ENCODE results near the gene LUC7L2.

DNA sequence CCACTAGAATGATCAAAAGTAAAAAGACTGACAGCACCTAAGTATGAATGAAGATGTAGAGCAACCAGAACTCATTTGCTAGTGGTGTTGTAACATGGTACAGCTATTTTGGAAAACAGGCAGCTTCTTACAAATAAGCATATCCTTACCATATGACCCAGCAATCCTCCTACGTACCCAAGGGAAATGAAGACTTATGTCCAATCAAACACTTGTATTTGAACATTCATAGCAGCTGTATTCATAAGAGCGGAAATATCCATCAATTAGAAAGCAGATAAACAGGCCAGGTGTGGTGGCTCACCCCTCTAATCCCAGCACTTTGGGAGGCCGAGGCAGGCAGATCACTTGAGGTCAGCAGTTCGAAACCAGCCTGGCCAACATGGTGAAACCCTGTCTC lies 70.7 kb downstream of the LUC7L2 start:
- TF ChIP-seq, protein P1, sequence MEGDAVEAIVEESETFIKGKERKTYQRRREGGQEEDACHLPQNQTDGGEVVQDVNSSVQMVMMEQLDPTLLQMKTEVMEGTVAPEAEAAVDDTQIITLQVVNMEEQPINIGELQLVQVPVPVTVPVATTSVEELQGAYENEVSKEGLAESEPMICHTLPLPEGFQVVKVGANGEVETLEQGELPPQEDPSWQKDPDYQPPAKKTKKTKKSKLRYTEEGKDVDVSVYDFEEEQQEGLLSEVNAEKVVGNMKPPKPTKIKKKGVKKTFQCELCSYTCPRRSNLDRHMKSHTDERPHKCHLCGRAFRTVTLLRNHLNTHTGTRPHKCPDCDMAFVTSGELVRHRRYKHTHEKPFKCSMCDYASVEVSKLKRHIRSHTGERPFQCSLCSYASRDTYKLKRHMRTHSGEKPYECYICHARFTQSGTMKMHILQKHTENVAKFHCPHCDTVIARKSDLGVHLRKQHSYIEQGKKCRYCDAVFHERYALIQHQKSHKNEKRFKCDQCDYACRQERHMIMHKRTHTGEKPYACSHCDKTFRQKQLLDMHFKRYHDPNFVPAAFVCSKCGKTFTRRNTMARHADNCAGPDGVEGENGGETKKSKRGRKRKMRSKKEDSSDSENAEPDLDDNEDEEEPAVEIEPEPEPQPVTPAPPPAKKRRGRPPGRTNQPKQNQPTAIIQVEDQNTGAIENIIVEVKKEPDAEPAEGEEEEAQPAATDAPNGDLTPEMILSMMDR (optimal IDR thresholded peaks at IDR 0.05 in 1 of 3, IDR thresholded peaks at IDR 0.05 in 1 of 3, conservative IDR thresholded peaks at IDR 0.05 in 1 of 3; ENCODE audit: extremely low read depth in 1 of 3, insufficient read depth in 2 of 3, low read length in 3 of 3): no peak
- no peak for TF ChIP-seq EZH2 (IDR thresholded peaks at IDR 0.05; ENCODE audit: low read length)
